ENCODE results near the gene SPINK1. TPM values are rescaled to one million over a fixed set of nuclear protein-coding genes. Genes with fewer than 3 reads are reported as not detected.

The SPINK1 gene
- total and polyA plus RNA-seq, 2 of the 4 experiments (the other 2 are of a cell fraction): not detected

GRCh38 chr5:147784146-147784987 is 47.1 kb downstream of the SPINK1 start:
- Histone ChIP-seq H3K18ac (ENCODE audit: low read depth, low read length) (no peak overlapping the region), H3K27ac (ENCODE audit: insufficient read depth, low read length) (no peak overlapping the region), H3K9me1 (ENCODE audit: insufficient read depth, low read length) (no peaks in the 10 kb centered on the region), H4K8ac (ENCODE audit: low read depth in 2 of 2, low read length in 2 of 2) (no peak overlapping the region), H3K4me2 (ENCODE audit: low read depth, low read length) (no peak overlapping the region), H2BK20ac (ENCODE audit: low read depth, low read length) (no peak overlapping the region), H3K9ac (ENCODE audit: low read depth, low read length) (no peak overlapping the region), H3K27me3 (ENCODE audit: control insufficient read depth, insufficient read depth, low read length) (no peaks in the 10 kb centered on the region), H3K14ac (replicated peaks; ENCODE audit: low read depth, low read length) (no peak overlapping the region), H4K91ac (ENCODE audit: insufficient read depth, low read depth, low read length) (no peak overlapping the region), H2AFZ (replicated peaks; ENCODE audit: low read length, poor library complexity) (no peak overlapping the region), H3K4me3 (ENCODE audit: insufficient read depth, low read depth, low read length) (no peak overlapping the region), H3K4ac (ENCODE audit: low read depth, low read length) (no peak overlapping the region), H4K5ac (ENCODE audit: low read depth, low read length) (no peak overlapping the region), H2BK5ac (ENCODE audit: low read depth, low read length, poor library complexity, severe bottlenecking) (no peak overlapping the region), H3K36me3 (ENCODE audit: control insufficient read depth, insufficient read depth, low read length) (no peaks in the 10 kb centered on the region), H3K23ac (ENCODE audit: low read depth, low read length) (no peak overlapping the region), H3K79me1 (ENCODE audit: low read depth in 1 of 2, low read length in 2 of 2) (no peaks in the 10 kb centered on the region), H3K4me1 (ENCODE audit: control insufficient read depth, insufficient read depth, low read length) (no peaks in the 10 kb centered on the region), H2BK15ac (ENCODE audit: low read depth, low read length) (no peak overlapping the region), H3K9me3 (ENCODE audit: control insufficient read depth, insufficient read depth, low read length) (no peaks in the 10 kb centered on the region), H3K56ac (ENCODE audit: extremely low read depth, insufficient read depth, low read length) (no peak overlapping the region), H2AK5ac (ENCODE audit: low read depth, low read length) (no peak overlapping the region), H2BK120ac (ENCODE audit: low read depth, low read length) (no peak overlapping the region), H4K20me1 (ENCODE audit: insufficient read depth, low read length) (no peaks in the 10 kb centered on the region), H2AK9ac (replicated peaks; ENCODE audit: low read depth, low read length, poor library complexity) (no peak overlapping the region)
- in situ Hi-C loops (cut with MboI; ENCODE audit: low sequenced_read_pairs) (no loop called here), intact Hi-C loops (cut with micrococcal nuclease) (loop anchor here (5.0 kb wide), 1 partner anchor 72 kb away; no protein-coding TSS in a partner anchor), dilution Hi-C loops (cut with HindIII; ENCODE audit: low sequenced_read_pairs, unreplicated experiment) (no loop called here)
- TF ChIP-seq RCOR1 (IDR thresholded peaks at IDR 0.05; ENCODE audit: insufficient replicate concordance, low read length): no peak
- TF ChIP-seq NFE2L2 (IDR thresholded peaks at IDR 0.05; ENCODE audit: low read depth, low read length): no peak
- no peak for TF ChIP-seq POLR2A (IDR thresholded peaks at IDR 0.05; ENCODE audit: low read depth, low read length)
- no CpG with 5 or more reads among the region's 8 CpGs for WGBS, 2 experiments (ENCODE audit: extremely low coverage in 2 of 2, insufficient read length in 1 of 2)
- DNase-seq (no peak), ATAC-seq (ENCODE audit: low read depth) (no peak)
- BruUV-seq (replicated peaks): no TSS peak
- ChIA-PET POLR2A (ENCODE audit: unreplicated experiment) (no interaction called here), CTCF (no interaction called here)
